HL-60/S4 treated with phorbol 12-myristate 13-acetate at 8.2 ng/mL for 4 days and 3 days (cell line): Measurements from ENCODE around the gene P2RX7.

Experiments
- in situ Hi-C: fragments of 300-500 bp; cut with MboI; formaldehyde crosslinking; loops from 2 replicates; pipeline ENCODE4 v1.15.0; 2022; ENCODE audit warnings: low sequenced_read_pairs

P2RX7 gene

DNA sequence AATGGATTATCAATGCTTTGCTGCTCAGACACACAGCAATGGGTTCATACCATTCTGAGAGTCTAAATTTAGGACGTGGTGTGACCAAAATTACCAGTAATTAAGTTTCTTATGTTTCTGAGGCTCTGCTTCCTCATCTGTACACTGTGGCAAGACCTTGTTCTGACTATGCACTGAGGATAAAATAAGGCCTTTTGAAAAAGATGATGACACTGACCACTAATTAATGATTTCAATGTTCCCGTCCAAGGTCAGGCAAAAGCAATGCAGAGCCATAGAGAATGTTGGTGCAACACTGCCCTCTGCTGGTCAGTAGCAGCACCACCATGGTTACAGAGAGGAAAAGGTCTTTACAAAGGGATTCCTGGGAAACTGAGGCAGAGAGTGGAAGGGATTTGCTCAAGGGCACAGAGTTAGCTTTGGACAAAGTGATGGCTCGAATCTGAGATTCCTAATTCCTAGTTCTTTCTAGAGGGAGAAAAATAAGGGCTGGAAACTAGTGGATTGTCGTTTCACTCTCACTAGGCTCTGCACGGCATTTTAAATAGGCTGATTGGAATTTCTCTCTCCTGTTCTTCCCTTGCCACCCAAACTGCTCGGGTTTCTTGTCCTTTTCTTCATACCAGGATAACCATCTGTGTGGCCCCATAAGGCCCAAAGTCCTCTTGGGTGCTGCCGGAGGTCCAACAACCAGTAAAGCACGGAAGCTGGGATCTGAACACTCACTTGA is 22.3 kb upstream of the P2RX7 start:
- in situ Hi-C loops: no loop called here

DNA sequence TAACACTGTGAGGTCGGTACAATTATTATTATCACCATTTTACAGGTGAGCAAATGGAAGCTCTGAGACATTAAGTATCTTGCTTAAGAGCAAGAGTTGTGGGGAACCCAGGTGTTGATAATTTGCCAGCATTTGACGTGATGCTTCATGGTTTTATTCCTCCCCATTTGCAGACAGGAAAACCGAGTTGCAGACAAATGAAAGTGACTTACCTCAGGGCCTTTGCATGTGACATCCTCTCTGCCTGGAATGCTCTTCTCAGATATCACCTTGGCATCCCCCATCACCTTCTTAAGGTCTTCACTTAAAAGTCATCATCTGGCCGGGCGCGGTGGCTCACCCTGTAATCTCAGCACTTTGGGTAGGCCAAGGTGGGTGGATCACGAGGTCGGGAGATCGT is 21.0 kb upstream of the P2RX7 start:
- in situ Hi-C loops: no loop called here

DNA sequence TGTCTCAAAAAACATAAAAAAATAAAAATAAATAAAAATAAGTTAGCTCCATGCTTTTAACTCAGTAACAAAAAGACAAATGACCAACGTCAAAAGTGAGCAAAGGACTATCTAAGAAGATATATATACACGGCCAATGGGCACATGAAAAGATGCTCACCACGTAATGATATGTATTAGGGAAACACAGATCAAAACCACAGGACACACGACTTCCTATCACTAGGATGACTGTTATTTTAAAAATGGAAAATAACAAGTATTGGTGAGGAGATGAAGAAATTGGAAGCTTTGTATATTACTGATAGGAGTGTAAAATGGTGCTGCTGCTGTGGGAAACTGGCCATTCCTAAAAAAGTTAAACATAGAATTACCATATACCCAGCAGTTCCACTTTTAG is 20.2 kb upstream of the P2RX7 start:
- in situ Hi-C loops: no loop called here

DNA sequence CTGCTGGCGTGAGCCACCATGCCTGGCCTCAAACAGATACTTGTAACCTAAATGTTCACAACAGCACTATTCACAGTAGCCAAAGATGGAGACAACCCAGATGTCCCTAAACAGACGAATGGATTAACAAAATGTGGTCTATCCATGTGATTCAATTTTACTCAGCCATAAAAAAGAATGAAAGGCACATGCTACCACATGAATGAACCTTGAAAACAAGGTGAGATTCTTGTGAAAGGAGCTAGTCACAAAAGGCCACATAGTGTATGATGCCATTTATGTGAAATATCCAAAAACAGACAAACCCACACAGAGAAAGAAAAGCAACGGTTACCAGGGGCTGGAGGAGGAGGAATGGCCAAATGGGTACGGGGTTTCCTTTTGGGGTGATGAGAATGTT is 19.6 kb upstream of the P2RX7 start:
- in situ Hi-C loops: no loop called here

DNA sequence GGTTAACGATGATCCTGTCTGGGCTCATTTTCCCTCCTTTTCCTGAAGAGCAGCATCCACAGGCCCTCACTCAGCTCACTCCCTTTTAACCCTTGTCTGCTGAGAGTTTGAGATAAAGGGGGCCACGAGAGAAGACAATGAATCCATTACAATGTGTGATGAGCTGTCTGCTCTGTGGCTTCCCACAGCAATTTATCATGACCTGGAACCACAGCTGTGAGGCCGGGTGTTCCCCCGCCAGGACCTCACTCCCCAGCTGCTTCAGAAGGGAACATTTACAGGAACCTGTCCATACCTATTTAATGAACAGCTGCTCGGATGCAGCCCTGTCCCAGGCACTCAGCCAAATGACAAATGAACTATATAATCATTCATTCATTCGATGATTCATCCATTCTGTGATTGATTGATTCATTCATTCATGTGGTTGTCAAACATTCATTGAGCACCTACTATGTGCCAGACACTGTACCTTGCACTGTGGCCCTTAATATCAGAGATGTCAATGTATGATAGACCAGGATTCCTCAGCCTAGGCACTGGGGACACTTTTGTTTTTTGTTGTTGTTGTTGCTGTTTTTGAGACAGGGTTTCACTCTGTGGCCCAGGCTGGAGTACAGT is 18.5 kb upstream of the P2RX7 start:
- in situ Hi-C loops: no loop called here

DNA sequence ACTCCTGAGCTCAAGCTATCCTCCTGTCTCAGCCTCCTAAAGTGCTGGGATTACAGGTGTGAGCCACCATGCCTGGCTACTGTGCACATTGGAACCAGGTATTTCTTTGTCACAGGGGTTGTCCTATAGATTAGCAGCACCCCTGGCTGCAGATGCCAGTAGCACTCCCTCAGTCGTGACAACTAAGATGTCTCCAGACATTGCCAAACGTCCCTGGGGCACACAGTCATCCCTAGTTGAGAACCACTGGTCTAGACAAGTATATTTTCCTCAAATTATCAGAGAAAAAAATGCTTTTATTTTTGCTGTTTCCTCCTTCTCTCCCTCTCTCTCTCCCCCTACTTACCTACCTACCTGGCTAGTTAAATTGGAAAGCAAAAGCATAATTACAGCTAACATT is 17.9 kb upstream of the P2RX7 start:
- in situ Hi-C loops: no loop called here

DNA sequence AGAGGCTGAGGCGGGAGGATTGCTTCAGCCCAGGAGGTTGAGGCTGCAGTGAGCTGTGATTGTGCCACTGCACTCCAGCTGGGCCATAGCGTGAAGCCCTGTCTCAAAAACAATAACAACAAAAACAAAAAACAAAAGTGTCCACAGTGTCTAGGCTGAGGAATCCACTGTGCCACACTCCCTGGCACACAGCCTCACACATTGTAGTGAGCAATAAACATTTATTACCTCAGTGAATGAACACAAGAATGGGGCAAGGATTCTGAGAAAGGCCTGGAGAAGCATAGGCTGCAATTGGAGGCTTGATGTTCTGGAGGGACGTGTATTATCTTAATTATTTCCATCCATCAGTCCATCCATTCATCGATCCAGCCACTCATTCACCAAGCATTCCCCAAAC is 17.1 kb upstream of the P2RX7 start:
- in situ Hi-C loops: no loop called here

DNA sequence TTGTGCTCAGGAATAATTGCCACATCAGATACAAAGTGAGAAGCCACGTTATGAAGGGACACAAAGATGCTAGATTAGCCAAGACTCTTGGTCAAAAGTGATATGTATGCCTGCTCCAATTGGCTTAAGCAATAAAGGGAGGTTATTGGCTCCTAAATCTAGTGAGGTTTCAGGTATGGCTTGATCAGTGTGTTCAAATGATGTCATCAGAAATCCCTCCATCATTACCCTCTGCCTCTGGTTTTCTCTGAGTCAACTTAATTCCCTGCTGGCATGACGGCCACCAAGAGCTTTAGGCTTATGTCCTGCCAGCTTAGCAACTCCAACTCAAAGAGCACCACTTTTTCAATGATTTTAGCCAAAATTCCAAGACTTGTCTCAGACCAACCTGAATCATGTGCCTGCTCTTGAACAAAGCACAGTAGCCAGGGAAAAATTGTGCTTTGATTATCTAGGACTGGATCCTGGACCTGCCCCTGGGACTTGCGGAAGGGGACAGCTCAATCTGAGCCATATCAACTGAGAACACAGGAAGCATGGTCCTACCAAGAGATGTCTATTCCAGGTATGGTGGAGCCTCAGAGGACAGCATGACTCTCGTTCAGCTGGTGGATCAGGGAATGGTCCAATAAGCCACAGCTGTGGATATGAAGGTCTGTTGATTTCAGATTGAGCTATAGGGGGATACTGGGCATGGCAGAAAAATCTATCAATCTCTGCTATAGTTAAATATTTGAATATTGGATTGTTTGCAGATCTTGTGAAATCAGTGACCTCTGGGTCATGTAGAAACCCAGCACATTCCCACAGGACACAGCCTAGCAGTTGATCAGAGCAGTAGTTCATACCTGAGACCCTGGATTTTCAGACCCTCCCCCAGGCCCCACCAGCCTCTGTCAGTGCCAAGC is 16.1 kb upstream of the P2RX7 start:
- in situ Hi-C loops: no loop called here

DNA sequence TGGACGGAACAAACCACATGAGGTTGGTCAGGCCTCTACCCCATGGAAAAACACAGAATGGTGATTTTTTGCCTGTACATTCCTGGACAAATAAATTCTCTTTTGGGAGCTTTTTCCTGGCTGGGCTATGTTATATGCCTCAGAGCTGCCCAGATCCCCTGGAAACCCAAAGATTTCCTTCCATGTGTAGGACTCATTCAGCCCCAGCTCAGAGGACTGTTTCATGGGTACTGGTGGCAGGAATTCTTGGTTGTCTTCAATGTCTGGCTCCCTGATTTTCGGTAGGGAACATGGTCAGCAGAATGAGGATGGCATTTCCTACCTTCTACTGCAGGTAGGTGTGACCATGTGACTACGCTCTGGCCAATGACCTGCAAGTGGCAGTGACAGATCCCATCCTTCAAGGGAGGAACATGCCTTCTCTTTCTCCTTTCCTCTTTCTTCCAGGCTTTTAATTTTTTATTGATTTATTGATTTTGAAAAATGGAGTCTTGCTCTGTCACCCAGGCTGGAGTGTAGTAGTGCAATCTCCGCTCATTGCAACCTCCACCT is 15.4 kb upstream of the P2RX7 start:
- in situ Hi-C loops: no loop called here

DNA sequence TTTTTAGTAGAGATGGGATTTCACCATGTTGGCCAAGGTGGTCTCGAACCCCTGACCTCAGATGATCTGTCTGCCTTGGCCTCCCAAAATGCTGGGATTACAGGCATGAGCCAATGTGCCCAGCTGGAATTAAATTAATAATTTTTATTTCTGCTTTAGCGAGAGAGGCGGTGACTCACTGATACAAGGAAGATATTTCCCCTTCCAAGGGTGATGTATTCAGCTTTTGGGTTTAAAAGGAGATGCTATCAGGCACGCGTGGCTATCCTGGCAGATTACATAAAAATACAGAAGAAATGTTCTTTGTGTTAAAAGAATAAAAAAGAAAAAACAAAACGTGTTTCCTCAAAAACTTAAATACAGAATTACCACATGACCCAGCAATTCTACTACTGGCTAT is 12.4 kb upstream of the P2RX7 start:
- in situ Hi-C loops: no loop called here

DNA sequence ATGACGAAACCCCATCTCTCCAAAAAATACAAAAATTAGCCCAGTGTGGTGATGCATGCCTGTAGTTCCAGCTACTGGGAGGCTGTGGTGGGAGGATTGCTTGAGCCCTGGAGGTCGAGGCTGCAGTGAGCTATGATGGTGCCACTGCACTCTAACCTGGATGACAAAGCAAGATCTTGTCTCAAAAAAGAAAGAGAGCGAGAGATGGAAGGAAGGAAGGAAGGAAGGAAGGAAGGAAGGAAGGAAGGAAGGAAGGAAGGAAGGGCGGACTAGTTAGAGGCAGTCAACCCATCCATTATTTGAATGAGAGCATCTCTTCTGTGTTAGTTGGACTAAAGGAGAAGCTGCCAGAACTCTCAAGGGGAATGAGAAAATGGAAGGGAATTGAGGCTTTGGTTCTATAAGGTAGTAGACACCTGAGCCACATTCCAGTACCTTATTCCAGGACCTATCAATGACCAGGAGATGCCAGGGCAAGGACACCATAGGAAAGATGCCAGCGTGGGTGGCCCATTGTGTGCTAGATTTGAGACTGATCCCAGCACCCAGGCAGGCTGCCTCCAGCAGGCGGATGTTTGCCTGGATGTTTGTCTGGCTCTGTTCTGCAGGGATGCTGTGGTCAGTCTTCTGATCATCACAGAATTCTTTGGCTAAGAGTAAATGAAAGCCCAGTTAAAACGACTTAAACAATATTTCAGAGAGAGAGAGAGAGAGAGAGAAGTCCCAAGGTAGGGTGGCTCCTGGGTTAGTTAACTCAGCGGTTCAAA is 11.5 kb upstream of the P2RX7 start:
- in situ Hi-C loops: no loop called here

DNA sequence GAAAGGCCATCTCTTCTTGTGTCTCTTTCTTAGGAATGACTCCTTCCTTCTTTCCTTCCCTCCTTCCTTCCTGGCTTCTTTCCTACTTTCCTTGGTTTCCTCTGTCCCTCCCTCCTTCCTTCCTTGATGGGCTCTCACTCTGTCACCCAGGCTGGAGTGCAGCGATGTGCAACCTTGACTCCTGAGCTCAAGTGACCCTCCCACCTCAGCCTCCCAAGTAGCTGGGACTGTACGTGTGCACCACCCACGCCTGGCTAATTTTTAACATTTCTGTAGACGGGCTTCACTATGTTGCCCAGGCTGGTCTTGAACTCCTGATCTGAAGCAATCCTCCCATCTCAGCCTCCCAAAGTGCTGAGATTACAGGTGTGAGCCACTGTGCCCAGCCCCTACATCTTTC is 10.9 kb upstream of the P2RX7 start:
- in situ Hi-C loops: no loop called here

DNA sequence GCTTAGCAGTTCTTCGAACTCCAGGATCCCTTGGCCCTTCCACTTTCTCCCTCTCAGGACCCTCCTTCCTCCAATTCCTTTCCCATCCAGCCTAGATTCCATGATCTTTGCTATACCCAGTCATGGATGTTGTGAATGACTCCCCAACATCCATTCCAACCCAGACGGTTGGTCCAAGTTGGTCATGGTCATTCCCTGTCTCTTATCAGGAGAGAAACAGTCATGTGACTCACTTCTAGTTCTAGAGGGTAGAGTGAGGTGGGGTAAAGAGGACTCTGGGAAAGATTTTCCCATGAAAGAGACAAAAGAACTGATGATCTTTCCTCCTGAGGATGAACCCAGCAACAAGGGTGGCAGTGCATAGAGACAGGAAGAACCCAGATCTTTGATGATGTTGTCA is 9.2 kb upstream of the P2RX7 start:
- in situ Hi-C loops: no loop called here

DNA sequence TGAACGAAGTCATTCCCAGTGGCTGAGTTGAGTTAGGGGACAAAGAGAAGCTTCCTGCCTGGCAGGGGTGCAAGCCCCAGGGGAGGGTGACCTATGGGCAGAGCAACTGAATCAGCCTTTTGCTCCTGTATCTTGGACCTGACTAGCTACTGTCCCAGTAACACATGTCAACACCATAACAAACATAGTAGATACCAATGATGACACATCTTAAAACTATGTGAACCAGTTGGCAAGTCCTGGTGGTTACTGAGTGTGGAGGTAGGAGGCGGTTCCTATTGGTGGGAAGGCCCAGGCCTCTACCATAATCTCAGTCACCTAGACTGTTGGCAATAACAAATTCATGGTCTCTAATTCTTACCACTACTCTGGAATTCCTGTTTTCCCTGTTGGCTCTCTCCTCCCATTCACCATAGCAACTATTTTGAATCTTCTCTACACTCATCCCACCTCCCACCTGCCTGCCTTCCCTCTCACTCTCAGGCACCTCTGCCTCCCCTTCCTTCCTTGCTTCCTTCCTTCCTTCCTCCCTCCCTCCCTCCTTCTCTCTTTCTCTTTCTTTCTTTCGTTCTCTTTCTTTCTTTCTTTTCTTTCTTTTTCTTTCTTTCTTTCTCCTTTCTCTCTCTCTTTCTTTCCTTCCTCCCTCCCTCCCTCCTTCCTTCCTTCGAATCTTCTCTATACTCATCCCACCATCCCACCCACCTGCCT is 8.1 kb upstream of the P2RX7 start:
- in situ Hi-C loops: no loop called here

DNA sequence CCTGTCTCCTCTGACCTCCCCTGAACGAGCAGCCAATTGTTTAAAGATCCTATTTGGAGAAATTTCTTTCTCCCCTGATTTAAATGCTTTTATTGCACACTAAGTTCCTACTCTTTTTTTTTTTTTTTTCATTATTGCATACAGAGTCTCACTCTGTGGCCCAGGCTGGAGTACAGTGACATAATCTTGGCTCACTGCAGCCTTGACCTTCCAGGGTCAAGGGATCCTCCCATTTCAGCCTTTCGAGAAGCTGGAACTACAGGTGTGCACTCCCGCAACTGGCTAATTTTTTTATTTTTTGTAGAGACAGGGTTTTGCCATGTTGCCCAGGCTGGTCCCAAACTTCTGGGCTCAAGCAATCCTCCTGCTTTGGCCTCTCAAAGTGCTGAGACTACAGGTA is 5.2 kb upstream of the P2RX7 start:
- in situ Hi-C loops: no loop called here

DNA sequence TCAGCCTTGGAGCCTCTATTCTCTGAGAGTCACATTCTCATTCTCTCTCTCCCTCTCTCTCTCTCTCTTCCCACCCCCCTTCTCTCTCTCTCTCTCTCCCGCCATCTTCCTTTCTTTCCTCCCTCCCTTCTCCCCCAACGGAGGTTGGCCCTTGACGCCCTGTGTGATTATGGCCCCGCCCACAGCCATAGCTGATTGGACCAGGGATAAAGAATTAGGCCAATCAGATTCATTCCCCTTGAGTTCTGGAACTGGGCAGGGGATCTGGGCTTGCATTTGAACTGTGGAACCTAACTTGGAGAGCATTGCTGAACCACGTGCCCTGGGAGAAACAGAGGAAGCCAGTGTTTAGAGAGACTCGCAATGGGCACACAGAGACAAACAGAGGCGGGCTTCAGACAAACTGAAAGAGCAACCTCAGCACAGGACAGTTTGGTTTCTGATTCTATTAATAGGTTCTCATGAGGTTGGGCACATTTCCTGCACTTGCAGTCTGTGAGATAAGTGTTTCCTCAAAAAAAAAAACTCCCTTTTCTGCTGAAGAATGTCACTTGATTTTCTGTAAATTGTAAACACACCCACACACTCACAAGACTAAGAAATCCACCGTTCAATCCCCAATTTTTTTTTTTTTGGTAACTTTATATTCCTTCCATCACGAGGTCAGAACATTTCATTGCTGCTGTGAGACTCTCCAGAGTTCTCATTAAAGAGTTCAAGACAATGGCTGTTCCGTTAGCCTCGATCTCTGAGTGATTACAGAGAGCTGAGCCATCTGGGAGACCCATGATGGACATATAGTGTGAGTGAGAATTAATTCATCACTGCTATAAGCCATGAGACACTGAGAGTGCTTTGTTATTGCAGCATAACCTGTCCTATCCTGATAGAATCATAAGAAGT is 3.5 kb upstream of the P2RX7 start:
- in situ Hi-C loops: no loop called here

DNA sequence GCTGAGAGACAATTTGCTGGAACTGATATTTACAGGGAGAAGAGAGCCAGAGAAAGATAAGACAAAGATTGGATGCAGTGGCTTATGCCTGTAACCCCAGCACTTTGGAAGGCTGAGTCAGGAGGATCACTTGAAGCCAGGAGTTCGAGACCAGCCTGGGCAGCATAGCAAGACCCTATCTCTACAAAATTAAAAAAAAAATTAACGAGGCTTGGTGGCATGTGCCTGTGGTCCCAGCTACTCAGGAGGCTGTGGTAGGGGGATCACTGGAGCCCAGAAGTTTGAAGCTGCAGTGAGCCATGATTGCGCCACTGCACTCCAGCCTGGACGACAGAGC is 2.9 kb upstream of the P2RX7 start:
- in situ Hi-C loops: no loop called here

DNA sequence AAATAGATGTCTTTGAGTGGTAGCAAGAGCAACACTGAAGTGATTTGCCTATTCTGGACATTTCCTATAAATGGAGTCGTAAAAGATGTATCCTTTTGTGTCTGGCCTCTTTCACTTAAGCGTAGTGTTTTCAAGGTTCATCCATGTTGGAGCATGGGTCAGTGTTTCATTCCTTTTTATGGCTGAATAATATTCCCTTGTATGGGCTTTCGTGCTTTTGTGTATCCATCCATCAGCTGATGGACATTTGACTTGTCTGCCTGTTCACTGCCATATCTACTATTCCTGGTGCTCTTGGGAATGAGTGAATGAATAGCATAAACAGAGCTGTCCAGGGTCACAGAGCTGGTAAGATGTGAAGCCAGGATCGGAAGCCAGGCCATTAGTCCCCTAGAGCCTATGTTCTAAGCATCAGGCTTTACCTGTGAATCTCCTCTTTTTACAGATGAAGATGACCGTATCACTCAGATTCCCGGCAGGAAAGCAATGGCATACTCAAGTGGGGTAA is 1.8 kb upstream of the P2RX7 start:
- in situ Hi-C loops: no loop called here

DNA sequence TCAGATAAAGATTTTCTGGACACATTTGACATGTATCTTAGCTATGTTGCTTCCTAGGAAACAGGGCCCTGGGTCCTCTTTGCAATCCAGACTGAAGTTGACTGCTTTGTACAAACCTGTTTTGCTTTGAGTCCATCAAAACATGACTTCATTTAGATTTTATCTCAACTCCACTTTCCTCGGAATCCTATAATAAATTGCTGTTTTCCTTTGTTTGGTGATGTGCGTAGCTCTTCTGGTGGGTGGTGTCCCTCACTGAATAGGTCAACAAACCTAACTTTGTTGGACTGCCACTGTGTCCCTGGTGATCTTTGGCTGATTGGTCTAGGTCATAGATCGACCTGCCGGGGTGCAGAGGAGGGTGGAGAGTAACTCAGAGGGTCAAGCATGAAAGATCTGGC is 735 bp upstream of the P2RX7 start:
- in situ Hi-C loops: no loop called here
